NCI-H460 (cell line): ENCODE measurements around the gene S1PR3. TPM values are rescaled to one million over a fixed set of nuclear protein-coding genes. Genes with fewer than 3 reads are reported as not detected.
"Not testable (repeated sequence)": the region's sequence is repeated elsewhere in the genome, so short reads cannot be mapped to it uniquely, and the experiment has no call there.

Experiments used
- DNase-seq: peaks from one replicate; pipeline ENCODE4 v3.0.0-alpha.2; 2016; ENCODE audit warnings: low read depth; ENCODE audit errors: extremely low read depth
- polyA plus RNA-seq: library from polyadenylated mRNA; depleted of rRNA; stranded (reverse); fragments of >200 nt; gene quantifications from 2 replicates; pipeline ENCODE4 v1.2.3, GENCODE V29; 2014; cell fraction: nucleus; rRNA removed
- total RNA-seq: library from RNA; depleted of rRNA; stranded (reverse); fragments of >200 nt; shearing (Covaris generic); gene quantifications from 2 replicates; pipeline ENCODE4 v1.2.3, GENCODE V29; 2014; rRNA removed

S1PR3 gene
- 3.0 and 3.3 TPM in 2 replicates for total RNA-seq
- 0.60 and 1.4 TPM in 2 replicates for polyA plus RNA-seq

DNA sequence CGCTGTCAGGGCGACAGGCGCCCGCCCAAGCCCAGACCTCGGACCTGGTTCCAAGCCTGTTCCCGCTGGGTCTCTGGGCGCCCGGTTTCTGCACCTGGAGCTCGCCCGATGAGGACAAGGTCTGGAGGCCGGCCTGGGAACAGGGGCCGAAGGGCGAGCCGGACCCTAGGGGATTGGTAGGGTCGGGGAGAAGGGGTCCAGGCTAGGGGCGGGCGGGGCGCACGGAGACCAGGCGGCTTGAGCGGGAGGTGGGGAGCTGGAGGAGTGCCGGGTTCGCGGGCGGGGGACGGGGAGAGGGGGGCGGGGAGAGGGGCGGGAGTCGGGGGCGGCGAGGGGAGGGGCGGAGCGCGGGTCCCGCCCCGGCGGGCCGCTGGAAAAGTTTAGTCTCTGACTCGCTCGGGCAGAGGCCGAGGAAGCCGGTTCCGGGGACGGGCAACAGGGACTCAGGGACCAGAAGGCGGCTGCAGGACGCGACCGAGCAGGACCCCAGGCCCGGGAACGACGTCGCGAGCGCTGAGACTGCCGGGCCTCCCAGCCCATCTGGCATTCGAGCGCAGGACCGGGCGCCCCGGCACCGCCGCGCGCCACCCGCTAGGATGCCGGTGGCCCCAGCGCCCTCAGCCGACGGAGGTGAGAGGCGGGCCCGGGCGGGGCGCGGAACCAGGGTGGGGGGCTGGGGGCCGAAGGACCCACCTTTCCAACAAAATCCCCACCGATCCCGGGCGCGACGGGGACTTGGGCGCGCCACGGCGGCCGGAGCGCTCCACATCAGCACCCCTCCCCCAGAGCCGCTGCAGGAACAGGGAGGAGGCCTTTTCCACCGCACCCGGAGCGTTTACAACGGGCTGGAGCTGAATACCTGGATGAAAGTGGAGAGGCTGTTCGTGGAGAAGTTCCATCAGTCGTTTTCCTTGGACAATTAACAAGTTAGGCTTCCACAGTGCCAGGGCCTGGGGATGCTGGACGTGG, at the start of gene S1PR3:
Gene S1PR3 (plus strand): TSS at position 403 of the 969 bp plus-strand sequence. CDS start 9,733 bp downstream, outside the sequence.
- no peak for DNase-seq

DNA sequence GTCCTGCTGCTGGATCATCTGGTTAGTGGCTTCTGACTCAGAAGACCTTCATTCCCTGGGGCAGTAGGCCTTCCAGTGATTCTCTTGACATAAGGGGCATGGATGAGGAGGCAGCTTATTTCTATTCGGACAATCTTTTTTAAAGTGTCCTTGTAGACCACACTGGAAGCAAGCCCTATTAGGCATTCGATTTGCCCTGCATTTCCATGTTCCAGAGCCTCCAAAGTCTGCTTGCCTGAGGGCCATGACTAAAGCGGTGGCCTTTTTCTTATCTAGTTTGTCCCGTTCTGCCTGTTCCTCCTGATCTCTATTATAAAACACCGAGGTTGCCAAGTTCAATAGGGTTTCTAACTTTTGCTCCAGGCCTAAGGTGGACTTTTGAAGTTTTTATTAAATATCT, 49.7 kb upstream of the S1PR3 start:
- not testable (repeated sequence) for DNase-seq

DNA sequence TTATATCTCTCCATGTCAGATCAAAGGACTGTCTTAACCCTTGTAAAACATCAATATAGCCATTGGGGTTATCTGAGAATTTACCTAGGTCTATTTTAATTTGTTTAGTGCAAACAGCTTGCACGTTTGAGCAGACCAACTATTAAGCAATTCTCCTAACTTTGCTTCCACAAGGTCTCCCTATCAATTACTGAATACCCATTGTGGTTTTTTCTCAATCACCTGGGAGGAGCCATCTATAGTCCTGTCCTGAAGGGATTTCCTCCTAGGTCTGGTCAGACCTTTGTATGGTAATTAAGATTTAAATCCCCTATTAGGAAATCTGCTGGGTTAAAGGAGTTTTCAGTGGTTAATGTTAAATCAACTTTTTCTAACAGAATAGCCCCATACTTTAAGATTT, 48.9 kb upstream of the S1PR3 start:
- DNase-seq = no peak

DNA sequence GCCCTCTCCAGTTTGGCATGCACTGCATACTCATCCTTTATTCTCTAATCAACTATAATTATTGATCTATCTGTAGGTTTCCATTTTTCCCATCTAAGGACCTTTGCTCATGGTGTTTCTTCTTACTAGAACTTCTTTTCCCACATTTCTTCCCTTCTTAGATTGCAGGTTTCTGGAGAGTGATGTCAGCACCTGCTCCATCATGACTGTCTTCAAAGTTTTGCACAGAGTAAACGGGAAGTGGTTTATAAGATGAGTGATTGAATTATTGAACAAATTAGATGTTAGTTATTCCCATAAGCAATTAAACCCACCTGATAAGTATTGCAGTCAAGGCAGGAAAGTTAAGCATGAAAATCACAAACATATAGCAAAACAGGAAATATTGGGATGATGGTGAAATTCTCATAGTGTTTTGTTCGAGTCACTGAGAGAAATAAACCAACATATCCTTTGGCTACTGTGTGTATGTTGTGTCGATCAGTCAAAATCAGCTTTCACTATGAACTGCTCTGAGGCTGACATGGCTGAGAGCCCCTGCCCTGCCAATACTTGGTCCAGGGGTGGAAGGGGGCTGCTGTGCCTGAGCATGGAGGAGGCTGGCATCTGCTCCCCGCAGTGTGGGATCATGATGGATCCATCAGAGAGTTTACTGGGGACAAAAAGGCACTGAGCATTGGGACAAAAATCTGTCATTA, 45.5 kb upstream of the S1PR3 start:
- DNase-seq = no peak

DNA sequence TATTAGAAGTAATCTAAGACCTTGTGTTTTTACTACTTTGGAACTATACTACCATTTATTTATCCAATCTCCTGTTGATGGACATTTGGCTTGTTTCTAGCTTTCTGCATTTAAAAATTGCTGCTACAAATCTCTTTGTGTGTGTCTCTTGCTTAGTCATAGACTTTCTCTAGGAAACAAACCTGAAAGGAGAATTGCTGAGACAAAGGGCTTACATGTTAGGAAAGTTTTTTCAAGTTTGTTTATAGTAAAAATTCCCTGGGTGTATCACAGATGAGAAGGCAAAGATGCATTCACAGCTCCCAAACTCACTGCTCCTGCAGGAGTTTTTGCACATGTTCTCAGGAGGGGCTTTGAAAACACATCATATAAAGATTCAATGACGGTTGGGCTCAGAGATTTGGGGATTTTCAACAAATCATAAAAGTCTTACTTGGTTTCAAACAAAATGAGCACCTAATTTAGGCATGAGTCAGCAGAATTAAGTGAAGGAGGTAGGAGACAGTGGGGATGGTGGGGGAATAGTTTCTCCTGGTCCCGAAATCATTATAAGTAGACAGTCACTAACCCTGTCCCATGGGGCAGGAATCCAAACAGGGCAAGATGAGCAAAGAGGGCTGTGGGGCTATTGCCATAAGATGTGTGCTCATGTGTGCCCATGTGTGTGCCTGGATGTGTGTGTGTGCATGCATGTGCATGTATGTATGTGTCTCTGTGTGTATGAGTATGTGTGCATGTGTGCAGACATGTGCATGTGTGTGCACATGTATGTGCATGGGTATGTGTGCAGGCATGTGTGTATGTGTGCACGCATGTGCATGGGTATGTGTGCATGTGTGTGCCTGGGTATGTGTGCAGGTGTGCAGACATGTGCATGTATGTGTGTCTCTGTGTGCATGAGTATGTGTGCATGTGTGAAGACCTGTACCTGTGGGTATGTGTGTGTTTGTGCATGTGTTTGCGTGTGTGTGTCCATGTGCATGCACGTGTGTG, 43.4 kb upstream of the S1PR3 start:
- DNase-seq = no peak

DNA sequence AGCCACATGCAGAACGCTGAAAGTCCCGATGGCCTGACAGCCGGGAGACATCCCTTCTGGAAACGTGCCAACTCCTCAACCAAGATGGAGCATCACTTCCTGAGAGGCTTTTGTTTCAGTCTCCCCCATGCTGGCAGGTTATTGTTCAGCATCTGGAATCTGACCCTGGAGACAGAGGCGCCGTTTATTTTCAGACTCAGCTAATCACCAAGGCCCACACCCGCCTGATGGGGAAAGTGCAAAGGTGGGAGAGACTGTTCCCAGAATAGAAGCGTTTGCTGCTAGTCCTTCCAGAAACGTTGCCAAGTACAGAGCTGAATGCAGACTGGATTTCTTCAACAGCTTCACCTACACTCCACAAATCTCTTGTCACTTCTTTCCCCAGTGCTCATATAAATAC, 41.8 kb upstream of the S1PR3 start:
- DNase-seq = no peak

DNA sequence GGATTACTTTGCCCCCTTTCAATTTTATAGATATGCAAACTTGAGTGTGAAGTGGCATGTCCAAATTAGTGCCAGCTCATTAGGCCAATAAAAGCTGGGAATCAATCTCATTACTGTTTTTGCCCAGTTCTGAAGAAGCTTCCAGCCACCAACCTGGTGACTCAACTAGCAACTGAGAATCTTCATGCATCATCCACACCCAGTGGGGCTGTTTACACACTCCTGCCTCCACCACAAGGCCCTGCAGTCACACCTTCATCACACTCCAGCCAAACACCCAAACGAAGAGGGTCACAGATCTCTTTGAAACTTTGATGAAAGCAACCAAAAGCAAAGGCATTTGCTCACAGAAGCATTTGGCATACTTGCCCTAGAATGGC, 41.3 kb upstream of the S1PR3 start:
- no peak for DNase-seq

DNA sequence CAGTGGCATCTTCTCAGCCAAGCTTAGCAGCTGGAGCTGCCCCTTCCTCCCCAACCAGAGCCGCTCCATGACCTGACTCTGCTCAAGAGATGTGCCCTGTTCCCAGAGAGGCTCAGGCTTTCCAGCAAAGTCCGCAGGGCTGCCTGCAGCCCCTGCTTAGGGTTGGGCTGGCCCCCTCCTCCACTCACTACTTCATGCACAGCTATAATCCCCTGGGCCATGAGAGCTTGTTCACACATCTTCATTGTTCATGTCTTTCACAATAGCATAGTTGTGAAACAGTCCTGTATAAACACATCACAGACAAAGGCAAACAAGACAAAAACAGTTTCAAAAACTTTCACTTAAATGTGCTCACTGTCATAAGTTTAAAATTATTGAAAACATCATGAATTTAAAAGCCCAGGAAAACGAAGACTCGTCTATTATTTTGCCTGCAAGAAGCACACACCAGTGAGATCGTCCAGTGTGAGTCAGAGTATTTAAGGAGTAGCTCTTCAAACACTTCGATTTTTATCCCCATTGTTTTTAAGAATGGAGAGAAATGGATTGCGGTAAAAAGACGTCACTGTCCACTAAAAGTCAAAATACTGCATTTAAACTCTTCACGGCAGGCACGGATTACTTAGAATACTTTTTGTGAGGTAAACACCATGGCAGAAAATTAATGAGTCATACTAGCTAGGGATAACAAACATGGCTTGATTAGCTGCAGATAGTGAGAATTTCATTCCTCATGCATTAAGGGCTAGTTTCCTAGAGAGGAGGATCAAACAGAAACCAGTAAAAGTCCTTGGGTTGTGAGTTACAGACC, 40.7 kb upstream of the S1PR3 start:
- peak; percentile 24 for DNase-seq

DNA sequence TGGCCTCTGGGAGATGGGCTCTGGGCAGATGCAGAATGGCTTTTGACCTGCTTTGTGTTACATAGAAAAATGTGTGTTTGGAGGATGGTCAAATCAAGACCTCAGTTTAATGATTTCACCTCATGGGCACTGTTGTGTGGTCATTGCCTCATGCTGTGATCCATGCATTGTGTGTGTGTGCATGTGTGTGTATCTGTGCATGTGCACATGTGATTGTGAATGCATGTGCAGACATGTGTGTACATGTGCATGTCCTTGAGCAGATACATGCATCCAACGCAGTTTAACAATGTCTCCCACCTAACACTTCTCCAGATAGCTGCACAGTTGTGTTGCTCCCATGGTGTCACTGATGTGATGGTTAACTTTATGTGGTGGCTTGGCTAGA, 40.1 kb upstream of the S1PR3 start:
- DNase-seq = no peak

DNA sequence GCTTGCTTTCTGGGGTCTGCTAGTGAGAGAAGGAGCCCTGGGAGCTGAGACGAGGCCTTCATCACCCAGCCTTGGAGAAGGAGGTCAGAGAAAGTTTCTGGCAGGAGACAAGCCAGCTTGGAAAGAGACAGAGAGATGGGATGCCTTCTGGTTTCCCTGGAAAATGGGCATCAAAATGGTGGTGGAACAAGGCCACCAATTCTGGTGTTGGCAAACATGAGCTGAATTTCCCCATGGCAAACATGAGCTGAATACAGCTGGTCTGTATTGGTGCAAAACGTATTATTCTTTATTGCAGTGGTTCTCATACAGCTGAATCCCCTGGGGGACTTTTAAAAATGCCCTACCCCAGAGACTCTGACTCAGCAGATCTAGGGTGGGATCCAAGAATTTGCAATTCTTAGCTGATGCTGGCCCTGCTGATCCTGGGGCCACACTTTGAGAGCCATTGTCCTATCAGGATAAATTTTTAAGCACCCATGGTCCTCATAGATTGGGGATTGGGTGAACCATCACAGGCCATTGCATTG, 39.1 kb upstream of the S1PR3 start:
- no peak for DNase-seq

DNA sequence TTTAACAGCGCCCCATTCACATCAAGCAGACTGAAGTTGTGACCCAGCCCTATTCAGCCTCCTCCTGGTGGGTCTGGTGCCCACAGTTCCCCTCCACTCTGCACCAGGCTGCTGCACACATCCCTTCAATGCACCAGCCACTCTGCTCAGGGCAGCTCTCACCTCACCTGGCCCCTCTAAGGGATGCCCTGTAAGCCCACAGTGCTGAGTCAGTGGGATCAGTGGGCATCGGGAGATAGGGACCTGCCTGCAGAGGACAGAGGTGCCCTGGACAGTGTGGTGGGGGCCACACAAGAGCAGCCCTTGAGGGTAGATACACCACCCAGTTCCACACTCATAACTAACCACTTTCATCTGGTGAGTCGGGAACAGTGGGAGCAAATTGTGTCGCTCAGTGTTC, 38.3 kb upstream of the S1PR3 start:
- DNase-seq = no peak

DNA sequence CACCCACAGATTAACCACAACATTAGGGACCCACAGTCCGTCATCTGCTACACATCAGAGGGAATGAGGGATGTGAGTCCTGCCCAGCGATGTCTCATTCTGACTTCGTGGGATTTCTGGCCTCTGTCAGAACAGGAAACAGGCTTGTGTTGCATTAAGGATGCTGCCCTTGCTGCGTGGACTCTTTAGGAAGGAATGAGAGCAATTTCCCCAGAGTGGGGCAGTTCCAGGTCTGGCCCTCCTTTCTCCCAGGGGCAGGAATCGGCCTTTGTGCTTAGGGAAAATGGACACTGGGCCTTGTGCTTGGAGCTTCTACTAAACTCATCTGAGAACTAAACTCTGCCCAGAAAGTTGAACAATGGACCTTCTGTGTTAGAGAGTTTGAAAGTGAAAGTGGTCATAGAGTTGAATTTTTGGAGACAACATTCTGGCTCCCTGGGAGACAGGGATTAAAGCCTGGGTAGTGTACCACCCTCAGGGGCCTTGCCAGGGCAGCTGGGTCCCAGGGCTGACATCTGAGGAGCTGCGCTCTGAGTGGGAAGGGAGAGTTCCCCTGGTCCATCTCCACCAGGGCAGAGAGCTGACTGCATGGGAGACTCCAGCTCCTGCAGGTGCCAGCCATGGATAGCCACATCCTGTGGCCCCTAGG, 37.8 kb upstream of the S1PR3 start:
- no peak for DNase-seq

DNA sequence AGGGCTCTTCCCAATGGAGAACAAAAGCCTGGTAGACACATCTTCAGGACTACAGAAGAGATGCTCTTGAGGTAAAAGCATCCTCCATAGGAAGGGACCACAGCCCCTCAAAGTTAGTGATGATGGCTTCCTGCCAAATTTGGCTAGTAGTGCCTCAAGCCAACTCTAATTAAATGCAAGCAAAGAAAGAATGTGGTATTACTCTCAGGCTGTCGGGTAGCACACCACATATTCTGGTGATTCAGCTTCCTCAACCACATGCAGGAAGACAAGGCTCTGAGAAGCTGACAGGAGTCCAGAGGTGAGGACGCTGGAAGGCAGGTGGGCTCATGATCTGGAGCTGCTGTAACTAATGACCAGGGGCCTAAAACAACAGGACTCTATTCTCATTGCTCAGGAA, 37.2 kb upstream of the S1PR3 start:
- no peak for DNase-seq

DNA sequence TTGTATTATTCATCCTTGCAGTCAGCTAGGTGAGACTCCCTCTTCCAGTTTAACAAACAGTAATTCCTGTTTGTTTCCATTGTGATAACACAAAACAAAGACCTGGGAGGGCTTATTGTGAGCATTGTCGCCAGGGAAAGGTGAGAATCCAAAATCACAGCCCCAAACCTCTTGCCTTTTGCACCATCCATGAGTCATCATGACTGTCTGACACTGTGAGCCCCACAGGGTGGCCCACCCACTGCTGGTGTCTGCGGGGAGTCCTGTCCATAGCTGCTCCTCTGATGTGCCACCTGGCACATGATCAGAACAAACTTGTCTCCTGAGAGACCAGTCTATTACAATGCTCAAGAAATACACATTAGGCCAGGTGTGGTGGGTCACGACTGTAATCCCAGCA, 33.7 kb upstream of the S1PR3 start:
- DNase-seq = no peak

DNA sequence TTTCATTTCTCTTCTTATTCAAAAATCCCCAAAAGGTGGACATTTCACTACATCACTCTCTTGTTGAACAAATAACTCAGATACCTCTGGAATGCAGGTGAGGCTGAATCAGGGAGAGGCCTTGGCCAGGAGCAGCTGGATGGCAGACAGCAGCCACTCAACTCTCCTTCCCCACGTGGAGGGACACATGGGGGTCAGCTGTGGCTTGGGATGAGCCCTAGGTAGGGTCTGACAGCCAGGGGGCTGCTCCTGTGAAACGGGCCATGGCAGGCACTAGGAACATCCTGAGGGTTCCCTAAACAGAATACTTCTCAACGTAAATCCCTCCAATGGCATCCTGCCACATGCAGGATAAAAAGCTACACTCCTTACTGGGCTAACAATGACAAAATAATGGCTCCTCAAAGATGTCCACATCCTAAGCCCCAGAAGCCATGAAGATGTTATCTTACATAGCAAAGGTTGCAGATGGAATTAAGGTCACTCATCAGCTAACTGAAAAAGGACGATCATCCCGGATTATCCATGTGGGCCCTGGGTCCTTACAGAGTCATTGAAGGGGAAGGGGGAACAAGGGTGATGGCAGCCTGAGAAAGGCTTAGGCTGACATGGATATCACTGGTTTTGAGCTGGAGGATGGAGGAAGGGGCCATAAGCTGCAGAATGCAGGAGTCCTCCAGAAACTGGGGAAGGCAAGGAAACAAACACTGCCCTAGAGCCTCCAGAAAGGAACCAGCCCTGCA, 31.4 kb upstream of the S1PR3 start:
- no peak for DNase-seq

DNA sequence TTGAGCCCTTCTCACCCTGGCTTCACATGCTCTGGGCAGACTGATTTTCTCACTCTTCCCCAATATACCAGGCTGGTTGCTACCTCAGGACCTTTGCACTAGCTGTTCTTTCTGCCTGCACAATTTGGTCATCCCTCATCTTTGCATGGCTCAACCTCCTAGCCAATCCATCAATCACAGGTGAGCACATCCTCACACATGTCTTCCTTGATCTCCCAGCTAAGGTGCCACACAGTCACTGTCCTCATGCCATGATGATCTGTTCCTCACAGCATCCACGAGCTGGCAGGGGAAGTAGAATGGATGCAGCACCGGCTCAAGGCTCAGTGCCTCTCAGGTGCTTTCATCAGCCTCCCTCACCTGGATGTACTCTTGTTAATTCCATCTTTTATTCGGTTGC, 30.6 kb upstream of the S1PR3 start:
- DNase-seq = no peak

DNA sequence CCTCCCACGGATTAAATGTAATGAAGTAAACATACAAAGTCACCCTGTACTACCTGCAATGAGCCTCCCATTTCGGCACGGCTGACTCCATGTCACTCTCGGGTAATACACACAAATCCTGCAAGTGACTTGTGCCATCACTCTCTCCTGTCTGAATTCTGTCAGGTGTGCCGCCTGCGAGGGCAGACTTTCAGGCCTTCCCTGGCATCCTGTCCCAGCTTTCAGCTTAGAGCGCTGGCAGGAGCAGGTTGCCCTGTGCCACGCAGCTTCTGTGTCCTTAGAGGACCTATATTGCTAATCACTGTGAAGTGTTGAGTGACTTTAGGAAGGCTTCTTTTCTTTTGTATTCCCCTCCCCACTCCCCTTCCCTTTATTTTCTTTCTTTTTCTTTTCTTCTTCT, 25.8 kb upstream of the S1PR3 start:
- DNase-seq = no peak
